HG02884 (cell line): ENCODE results near the gene DYNLT4.
"Not testable (repeated sequence)": the region's sequence is repeated elsewhere in the genome, so short reads cannot be mapped to it uniquely, and the experiment has no call there.

Experiments
- ATAC-seq: cut with Tn5 transposase; IDR thresholded peaks from one replicate; pipeline ENCODE4 v1.9.1; 2021; ENCODE audit warnings: mild to moderate bottlenecking, moderate library complexity; ENCODE audit not compliant: unreplicated experiment

DYNLT4 gene, protein sequence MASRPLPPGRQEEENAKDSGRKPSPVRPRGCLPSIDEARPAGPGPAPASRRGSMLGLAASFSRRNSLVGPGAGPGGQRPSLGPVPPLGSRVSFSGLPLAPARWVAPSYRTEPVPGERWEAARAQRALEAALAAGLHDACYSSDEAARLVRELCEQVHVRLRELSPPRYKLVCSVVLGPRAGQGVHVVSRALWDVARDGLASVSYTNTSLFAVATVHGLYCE

DNA sequence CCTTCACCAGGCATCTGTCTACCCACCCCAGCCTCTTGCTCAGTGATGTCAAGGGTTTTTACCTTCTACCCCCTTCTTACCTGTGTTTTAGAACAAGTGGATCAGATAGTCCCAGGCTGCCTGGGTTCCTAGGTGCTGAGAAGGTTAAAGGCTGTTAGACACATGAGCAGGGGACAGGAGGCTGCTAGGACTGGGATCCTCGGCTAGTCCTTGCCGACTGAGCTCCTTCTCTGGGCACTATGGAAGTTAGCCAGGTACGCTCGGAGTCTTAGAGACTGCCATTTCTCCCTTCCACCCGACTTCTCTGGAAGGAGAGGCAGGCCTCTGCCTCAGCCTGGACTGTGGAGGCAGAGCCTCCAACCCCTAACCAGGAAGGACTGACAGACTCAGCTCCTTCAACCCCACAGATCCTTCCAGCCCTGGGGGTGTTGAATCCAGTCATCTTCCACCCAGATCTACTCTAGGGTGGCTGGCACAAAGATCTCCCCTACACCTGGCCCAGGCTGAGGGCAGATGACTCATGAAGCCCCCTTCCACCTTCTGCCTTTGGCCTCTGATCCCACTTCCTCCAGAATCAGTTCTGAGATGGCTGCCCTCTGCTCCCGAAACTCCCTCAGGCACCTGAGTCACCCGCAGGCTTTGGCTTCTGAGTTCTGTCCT lies at the start of gene DYNLT4:
Gene DYNLT4 (minus strand): TSS at position 648 of the 660 bp plus-strand sequence. CDS start 683 bp downstream, outside the sequence.
- no peak for ATAC-seq

DNA sequence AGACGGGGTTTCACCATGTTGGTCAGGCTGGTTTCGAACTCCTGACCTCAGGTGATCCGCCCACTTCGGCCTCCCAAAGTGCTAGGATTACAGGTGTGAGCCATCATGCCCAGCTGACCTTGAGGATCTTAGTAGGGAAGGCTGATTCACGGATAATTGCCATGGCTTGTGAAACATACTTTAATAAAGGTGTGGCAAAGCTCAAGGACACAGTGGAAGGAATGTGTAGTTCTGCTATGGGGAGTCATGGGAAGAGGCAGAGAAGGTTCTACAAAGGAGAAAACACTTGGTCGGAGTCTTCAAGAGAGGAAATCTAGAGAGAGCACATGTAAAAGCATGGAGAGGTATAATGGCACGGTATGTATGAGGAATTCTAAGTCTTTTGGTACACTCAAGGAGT lies 48.6 kb upstream of the DYNLT4 start:
- no peak for ATAC-seq

DNA sequence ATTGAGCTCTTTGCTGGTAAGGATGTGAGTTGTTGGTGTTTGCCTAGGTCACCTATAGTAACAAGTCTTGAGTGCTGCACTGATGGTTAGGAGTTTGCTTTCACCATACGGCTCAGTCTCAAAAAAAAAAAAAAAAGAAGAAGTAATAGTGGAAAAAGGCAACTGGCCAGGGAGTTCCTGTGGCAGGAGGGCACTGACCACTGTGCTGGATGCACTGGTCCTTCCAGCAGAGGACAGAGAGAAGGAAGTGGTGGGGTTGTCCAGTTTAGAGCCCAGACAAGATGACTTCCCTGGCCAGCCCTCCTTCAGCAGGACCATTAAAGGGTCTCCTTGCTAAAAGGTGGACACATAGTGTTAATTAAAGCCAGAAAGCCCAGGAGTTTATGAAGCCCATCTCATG lies 47.8 kb upstream of the DYNLT4 start:
- no peak for ATAC-seq

DNA sequence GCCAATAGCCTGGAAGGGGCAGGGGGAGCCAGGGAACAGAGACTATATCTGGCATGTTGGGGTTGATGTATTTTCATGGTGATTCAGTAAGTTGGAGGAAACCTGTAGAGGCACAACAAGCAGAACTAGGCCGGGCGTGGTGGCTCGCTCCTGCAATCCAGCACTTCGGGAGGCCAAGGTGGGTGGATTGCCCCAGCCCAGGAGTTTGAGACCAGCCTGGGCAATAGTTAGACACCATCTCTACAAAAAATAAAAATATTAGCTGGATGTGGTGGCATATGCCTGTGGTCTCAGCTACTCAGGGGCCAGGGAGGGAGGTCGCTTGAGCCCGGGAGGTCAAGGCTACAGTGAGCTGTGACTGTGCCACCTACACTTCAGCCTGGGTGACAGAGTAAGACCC lies 46.0 kb upstream of the DYNLT4 start:
- ATAC-seq = no peak

DNA sequence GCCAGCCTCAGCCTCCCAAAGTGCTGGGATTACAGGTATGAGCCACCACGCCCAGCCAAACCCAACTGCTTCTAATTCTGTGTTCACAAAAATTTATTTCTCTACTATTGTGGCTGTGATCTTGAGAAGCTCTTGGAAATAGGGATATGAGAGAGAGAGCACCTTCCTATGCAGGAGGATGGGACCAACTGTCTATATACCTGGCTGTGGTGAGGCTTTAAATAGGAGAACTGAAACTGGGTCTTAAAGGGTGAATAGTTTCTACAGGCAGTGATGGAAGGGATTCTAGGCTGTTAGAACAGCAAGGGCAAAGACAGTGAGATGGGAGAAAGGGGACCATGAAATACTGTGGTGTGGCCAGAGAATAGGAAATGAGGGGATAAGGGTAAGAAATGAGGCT lies 44.2 kb upstream of the DYNLT4 start:
- no peak for ATAC-seq

DNA sequence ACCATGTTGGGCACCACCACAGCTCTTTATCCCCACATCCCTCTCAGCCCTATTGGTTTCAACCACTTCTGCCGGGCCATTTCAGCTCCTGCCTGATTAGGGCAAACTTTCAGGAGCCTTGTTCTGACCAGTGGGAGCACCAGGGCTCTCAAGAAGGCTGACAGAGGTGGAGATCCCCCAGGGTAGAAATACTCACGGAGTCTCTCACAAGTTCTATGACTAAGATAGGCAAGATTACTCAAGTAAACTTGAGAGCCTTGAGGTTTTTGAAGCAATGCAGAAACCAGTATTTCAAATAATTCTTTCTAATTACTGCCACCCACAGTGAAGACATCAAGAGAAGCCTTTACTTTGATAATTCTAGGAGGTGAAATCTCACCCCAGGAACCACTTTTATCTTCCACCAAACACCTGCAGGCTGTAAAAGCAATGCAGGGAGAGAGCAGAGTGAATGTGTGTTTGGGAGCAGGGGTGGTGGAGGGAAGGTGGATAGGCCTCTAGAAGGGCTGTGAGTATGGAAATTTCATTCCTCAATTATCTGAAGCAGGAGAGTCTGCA lies 42.5 kb upstream of the DYNLT4 start:
- no peak for ATAC-seq

DNA sequence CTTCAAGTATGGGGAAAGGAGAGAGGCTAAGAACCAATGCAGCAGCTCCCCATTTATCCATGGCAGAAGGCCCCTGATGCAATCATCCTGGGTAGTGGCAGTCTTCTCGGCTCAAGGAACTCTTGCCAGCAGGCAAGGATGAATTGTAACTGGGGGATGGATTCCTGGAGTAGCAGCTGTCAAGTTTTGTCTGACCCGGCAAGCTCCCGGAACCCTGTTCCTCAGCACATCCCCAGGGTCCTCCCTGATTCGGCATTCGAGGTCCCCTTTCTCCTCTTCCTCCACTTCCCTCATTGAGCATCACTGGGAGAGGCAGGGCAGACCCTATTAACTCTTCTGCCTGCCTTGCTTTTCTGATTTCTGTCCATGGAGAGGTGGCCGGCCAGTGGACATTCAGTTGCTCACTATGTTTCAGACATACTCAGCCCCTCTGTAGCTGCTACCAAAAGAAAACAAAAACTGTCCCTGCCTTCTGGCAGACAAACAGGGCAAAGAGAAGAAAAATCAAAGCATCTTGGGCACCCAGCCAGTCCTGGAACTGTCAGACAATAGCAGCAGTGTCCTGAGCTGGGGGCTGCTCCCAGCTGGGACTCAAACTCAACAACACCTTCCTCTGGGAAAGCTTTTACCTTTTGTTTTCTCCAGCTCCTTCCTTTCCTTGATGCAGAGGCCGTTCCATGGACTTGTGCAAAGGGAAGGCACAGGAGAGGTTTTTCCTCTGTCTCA lies 41.5 kb upstream of the DYNLT4 start:
- no peak for ATAC-seq

DNA sequence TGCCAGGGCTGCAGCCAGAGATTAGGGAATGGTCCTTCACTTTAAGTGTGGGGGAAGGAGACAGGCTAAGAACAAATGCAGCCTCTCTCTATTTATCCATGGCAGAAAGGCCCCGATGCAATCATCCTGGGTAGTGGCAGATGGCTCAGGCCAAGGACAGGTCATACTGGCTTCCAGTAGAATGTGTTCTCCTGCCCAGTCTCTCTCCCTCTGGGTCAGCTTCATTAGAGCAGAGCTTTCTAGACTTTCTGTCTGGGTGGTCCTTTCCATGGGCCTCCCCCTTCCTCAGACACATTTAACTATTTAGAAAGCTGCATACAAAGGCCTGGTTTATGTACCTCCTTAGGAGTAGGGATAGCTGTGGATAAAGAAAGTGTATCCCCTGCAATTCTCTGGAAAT lies 40.7 kb upstream of the DYNLT4 start:
- ATAC-seq = no peak

DNA sequence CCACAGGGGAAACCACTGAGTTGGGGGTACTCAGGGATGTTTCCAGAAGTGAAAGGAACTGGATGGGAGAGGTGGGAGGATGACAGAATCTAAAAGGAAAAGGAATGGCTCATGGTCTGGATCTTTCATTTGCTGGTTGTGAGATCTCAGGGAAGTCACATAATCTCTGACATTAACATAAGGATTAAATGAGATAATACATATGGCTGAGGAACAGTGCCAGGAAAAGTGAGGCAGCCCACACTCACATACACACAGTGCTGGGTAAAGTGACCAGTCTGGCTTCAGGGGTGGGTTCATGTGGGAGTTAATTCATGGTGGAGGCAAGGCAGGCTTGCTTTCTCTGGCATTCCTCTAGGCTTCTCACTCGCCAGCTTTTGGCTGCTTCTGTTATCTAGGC lies 39.8 kb upstream of the DYNLT4 start:
- no peak for ATAC-seq

DNA sequence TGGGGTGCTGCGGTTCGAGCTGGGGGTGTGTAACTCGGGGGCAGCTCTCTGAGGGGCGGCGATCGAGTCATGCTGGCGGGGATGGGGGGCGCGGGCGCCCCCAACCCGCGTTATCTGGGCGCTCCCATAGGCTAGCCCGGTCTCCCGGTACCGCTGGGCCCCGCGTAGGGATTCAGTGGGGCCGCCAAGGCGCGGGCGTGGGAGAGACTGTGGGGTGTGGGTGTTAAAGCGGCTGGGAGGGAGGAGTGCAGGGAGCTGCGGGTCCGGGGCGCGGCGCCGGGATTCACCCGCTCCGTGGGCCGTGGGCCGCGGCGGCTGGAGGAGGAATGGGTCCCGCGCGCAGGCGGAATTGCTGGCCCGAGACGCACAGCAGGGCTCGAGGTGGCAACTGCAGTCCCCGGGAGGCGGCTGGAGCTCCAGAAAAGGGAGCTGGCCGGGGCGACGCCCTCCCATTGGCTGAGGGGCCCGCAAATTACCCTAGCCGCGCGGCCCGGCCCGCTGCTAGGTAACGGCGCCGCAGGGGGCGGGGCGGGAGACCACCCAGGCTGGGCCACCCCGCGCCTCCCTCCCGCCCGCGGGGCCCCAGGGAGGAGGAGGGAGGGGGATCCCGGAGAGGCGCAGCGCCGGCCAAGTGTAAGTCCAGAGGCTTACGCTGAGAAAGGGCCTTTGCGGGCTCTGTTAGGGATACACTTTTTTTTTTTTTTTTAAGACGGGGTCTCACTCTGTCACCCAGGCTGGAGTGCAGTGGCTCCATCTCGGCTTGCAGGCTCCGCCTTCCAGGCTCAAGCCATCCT lies 35.9 kb upstream of the DYNLT4 start, which contains the start of gene PTCH2:
Gene PTCH2 (minus strand): TSS at position 392 of the 794 bp plus-strand sequence. CDS start 321 bp downstream, at position 71.
- ATAC-seq = no peak

DNA sequence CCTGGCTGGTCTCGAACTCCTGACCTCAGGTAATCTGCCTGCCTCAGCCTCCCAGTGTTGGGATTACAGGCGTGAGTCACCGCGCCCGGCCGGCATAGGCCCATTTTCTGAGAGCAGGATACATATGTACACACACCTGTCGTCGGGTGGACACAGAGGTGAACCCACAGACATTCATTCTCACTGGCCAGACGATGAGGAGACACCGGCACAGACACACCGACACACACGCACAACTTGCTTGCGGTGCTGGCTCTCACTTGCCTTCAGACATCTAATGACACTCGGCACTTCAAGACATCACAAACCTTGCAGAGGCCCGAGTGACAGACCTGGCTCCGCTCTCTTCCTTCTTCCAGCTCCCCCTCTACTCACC lies 35.3 kb upstream of the DYNLT4 start:
- no peak for ATAC-seq

DNA sequence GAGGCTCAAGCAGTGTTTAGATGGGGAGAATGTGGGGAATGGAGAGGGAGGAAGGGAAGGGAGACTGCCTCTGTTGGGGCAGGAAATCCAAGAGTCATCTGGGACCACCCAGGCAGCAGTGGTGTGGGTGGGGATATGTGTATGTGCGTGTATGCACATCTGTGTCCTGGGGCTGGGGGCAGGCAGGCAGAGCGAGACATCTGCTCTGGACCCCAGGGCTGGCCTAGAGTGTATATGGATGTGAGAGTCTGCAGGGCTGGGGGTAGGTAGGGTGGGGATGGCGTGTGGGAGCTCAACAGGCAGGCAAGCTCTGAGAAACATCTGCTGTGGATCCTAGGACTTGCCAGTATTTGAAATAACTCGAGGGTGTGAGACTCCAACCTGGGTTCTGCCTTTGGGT lies 32.4 kb upstream of the DYNLT4 start:
- no peak for ATAC-seq

DNA sequence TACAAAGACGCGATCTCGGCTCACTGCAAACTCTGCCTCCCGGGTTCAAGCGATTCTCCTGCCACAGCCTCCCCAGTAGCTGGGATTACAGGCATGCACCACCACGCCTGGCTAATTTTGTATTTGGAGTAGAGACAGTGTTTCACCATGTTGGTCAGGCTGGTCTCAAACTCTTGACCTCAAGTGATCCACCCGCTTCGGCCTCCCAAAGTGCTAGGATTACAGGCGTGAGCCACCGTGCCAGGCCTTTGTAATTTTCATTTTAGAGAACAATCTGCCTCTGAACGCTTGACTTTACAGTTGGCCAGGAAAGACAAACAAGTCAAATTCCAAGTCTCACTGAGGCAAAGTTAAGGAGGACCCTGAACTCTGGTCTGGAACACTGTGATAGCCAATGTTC lies 31.1 kb upstream of the DYNLT4 start:
- not testable (repeated sequence) for ATAC-seq

DNA sequence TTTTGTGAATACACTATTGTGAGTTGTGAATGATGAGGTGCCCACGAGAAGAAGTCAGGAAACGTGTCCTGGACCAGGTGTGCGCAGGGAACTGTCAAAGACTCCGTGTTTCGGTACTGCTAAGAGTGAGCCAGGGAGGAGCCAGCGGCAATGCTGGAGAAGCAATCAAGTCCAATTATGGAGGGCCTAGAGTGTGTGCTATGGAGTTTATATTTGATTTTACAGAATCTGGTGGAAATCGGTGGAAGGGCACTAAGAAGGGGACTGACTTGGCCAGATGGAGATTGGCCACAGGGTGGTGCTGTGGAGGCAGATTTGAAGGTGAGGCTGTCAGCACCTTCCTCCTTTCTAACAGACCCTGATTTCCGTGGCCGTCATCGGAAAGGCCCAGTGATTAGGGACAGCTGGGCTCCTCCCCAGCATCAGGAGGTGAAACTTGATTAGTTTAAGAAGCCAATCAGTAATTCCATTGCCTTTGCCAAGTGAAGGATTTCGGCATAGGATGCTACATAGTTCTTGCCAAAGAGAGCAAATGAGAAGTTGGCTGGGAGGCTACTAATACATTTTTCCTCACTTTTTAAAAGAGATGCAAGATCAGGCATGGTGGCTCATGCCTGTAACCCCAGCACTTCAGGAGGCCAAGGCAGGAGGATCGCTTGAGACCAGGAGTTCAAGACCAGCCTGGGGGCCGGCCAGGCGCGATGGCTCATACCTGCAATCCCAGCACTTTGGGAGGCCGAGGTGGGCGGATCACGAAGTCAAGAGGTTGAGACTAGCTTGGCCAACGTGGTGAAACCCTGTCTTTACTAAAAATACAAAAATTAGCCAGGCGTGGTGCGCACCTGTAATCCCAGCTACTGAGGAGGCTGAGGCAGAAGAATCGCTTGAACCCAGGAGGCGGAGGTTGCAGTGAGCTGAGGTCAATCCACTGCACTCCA lies 28.9 kb upstream of the DYNLT4 start:
- ATAC-seq = no peak

DNA sequence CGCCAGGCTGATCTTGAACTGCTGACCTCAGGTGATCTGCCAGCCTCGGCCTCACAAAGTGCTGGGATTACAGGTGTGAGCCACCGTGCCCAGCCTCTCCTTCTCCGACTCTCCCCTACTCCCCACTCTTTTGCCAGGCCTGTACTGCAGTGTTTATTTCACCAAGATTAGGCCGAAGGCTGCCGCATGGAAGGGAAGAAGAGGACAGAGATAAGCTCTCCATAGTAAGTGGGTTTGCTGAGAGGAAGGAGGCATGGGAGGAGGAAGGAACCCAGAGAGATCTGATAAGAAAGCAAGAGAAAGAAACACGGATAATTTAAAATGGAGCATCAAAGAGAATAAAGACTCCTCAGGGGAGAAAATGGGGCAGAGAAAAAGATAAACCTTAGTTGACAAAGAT lies 27.2 kb upstream of the DYNLT4 start:
- ATAC-seq = no peak

DNA sequence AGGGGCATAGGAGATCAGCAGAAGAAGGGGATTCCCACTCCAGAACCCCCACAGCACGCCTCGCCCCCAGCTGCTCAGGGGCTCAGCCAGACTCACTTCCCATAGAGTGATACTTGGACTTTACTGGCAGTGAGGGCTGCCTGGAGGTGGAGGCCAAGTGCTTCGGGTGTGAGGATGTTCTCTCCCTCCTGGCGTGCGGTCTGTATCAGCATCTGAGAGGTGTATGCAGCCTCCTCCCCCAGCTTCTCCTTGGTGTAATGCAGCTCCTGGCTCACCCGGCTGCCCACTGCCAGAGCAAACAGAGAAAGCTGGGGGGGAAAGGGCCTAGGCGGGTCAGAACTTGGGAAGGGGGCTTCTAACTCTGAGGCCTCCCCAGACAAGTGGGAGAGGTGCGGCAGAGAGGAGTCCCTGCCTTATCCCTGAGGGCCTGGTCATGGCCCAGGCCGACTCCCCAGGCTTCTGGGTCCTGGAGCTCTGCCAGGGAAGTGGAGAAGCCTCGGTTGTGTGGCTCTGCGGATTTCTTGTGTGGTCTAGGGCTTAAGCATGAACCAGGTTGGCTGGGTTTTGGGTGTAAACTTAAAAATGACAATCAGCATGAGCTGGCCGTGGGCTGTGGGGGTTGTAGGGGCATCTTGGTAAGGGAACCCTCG lies 25.0 kb upstream of the DYNLT4 start:
- ATAC-seq = no peak

DNA sequence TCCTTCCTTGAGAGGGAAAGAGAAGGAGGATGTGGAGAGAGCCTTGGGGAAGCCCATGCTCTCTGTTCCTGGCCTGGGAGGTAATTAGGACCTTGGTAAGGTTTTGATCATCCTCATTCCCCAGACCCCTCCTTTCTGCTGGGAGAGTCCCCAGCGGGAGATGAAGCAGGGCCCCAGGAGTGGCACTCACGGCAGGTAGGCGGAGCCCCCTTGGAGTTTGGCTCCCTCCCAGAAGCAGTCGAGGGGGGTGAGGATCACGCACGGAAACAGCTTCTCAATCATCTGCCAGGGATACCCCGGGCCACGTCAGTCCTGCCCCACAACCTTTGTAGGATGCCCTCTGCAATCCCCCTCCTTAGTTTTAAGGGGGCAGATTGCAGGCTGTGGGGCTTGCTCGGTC lies 24.4 kb upstream of the DYNLT4 start:
- ATAC-seq = no peak

DNA sequence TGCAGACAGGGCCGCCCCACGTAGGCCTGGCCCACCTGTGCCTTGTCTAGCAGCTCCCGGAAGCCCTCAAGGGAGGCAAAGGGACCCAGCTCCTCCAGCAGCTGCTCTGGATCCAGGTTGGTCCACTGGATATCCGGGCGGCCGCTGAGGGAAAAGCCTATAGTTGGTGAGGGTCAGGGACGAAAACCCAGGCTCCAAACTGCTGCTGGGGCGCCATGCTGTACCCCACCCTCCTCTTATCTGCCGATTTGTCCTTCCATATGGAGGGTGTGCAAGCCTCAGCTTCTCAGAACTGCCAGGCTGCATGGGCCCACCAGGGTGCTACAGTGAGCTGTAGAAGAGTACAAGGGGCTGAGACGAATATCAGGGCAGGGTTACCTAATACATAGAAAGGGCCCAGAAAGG lies 23.8 kb upstream of the DYNLT4 start:
- ATAC-seq = no peak
